NCI-H1694 treated with DMSO at 0.1 percent for 48 hours (cell line): ENCODE measurements around the gene STOML3.
A peak's percentile ranks its signal among the peaks of the same experiment; 100 is the strongest.
"Not testable (repeated sequence)": the region's sequence is repeated elsewhere in the genome, so short reads cannot be mapped to it uniquely, and the experiment has no call there.

Experiments used
- DNase-seq: peaks from one replicate; lab custom pipeline; 2025; lab: John Stamatoyannopoulos, UW

Gene STOML3

DNA sequence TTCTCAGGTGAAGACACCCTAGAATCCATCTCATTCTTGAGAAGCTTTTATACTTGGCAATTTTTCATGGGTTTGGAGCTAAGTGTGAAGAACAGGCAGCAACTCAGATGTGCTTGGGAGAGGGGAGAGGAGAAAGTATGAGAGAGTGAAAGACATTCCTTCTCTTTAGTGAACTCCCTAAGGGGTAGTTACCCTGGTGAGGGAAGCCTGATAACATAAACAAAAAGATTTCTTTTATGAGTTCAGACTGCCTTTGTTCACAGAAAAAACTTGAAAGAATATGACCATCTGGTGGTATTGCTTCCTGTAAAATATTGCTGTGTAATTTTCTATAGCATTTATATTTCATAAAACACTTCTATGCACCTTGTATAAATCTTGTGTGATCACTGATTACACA, at the start of gene STOML3:
Gene STOML3 (minus strand): TSS at position 139 of the 400 bp plus-strand sequence. CDS start 110 bp downstream, at position 29.
- DNase-seq, result no peak

- DNase-seq, result no peak
Observed at GRCh38 chr13:39040206-39040605, 49.6 kb upstream of the STOML3 start.

- DNase-seq, result no peak
Observed at GRCh38 chr13:39039041-39039440, 48.4 kb upstream of the STOML3 start.

GRCh38 chr13:39038569-39039030, 48.0 kb upstream of the STOML3 start:
- no peak for DNase-seq

DNA sequence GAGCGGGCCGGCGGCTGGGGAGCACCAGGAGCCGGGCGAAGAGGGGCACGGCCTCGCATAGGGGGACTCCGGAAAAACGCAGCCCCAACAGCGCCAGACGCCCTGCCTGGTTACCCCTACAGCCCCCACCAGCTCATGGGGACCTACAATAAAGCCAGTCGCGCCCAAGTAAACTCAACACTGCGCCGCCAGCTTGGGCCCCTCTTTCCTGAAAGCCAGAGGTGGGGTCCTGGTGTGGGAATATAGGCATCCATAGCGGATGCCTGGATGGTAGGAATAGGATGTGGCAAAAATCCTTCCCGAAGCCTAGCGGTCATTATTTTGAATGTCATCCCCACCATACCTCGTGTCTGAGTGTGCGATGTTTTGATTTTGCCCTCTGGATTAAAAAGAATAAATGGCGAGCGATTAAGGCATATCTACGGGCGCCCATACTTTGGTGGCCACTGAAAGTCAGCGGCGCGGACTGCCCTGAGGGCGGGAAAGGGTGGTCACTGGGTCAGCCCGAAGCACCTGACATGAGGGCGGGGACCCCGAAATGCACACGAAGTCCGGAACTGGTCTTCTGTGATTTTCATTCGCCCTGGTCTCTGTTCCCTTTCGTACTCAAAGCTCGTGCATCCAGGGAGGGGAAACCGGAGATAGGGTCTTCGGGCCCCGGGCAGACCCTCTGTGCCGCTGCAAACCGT, 47.4 kb upstream of the STOML3 start, which contains the start of the genes NHLRC3 and PROSER1:
Gene NHLRC3 (plus strand): TSS at position 577 of the 689 bp plus-strand sequence. CDS start 184 bp downstream, outside the sequence.
Gene PROSER1 (minus strand): TSS at position 210 of the 689 bp plus-strand sequence. CDS start 847 bp downstream, outside the sequence.
- peak; percentile 88 for DNase-seq

GRCh38 chr13:39037410-39037879, 46.8 kb upstream of the STOML3 start:
- DNase-seq, result no peak

GRCh38 chr13:39036212-39036611, 45.6 kb upstream of the STOML3 start:
- DNase-seq, result no peak

DNA sequence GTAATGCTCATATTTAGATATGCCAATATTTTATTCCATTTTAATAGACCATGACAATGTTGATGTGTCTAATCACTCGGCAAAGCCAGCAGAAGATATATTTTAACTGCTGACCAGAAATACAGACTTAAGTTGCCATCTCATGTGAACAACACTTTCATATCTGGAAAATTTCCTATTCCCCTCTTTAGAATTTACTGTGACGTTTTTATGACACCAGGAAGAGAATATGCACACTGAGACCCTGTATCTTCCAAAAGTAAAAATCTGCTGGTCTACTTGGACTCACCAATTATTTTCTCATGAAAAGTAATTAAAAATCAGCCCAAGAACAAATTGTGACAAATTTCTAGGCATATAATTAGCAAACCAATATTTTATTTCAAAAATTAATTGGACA, 45.2 kb upstream of the STOML3 start:
- DNase-seq, result no peak

DNA sequence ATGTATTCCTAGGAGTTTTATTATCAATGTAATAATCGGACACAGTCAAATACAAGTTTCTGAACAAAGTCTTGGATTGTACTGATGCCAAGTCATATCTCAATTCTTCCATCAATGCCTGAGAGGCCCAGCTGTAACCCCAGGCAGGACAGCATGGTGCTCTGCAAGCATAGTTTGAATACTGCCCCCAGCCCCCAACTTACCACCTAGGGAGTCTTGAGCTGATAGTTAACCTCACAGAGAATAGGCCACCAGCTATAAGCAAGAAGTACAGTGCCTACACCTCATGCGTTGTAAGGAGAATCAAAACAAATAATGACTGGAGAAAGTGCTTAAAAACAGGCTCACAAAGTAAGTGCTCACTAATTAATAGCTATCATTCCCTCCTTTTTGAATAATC, 44.6 kb upstream of the STOML3 start:
- no peak for DNase-seq

DNA sequence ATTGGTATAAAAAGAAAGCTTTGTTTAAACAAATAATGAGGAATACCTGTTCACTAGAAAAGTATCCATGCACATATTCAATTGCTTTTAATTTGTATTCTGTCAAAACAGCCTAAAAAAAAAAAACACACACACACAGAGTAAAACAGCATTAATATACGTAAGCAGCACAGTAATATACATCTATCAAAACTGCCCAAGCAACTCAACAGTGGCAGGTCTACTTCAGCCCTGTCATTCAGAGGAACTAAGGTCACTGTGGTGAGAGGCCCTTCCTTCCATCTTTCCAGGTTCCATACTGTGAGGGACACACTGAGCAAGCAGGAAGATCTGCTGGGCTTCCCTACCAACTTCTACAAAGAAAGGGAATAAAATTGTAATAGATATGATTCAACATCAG, 43.5 kb upstream of the STOML3 start:
- no peak for DNase-seq

- DNase-seq, result no peak
Observed at GRCh38 chr13:39032150-39032549, 41.5 kb upstream of the STOML3 start.

DNA sequence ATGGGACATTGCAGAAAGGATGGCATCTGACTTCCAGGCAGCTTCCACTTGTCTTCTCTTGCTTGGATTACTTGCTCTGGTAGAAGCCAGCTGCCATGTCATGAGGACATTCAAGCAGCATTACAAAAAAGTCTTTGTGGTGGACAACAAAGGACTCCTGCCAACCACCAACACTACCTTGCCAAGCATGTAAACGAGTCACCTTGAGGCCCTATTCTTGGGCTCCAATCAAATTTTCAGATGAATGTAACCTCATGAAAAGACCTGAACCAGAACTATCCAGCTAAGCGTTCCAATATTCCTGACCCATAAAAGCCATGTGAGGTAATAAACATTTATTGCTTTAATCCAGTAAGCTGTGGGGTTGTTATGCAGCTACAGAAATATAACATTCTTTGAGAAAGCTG, 34.8 kb upstream of the STOML3 start:
- no peak for DNase-seq

- no peak for DNase-seq
Observed at GRCh38 chr13:39023761-39024160, 33.1 kb upstream of the STOML3 start.

GRCh38 chr13:39023316-39023715, 32.7 kb upstream of the STOML3 start:
- no peak for DNase-seq

GRCh38 chr13:39020853-39021462, 30.3 kb upstream of the STOML3 start:
- no peak for DNase-seq

DNA sequence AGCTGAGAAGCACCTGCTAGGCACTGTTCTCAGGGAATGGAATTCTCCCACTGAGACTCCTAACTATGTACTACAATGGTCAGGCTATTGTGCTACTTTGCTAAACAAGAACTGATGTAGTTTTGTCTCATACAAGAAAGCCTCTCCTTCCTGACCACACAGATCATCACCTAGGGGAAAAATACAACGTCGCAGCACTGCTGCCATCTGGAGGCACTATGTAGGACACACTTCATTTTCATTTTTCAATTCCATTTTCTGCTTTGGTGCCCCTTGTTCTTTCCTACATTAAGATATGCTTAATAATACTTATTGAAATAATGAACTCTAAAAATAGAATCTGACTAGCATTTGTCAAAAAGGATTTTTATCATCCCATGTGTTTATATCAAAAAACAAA, 26.2 kb upstream of the STOML3 start:
- peak; percentile 27 for DNase-seq

- DNase-seq, result peak; percentile 35
Observed at GRCh38 chr13:39016087-39016486, 25.5 kb upstream of the STOML3 start.

- no peak for DNase-seq
Observed at GRCh38 chr13:39013462-39013861, 22.8 kb upstream of the STOML3 start.

DNA sequence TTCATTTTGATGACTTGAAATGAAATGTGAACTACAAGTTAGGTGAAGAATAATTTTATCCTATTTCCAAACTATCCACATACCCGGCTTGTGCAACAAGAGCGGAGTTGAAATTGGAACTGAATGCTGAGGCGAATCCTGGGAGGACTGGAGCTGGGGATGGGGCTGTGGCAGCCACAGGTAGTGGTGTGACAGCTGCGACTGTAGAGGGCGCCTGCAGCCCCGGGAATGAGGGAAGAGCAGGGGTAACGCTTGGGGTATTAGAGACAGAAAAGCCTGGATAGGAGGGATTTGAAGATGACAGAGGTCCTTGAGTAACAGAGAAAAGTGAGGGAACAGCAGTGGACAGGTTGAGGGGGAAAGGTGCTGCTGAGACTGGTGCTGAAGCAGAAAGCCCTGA, 22.0 kb upstream of the STOML3 start:
- no peak for DNase-seq

GRCh38 chr13:39006371-39007111, 15.9 kb upstream of the STOML3 start:
- DNase-seq, result not testable (repeated sequence)

DNA sequence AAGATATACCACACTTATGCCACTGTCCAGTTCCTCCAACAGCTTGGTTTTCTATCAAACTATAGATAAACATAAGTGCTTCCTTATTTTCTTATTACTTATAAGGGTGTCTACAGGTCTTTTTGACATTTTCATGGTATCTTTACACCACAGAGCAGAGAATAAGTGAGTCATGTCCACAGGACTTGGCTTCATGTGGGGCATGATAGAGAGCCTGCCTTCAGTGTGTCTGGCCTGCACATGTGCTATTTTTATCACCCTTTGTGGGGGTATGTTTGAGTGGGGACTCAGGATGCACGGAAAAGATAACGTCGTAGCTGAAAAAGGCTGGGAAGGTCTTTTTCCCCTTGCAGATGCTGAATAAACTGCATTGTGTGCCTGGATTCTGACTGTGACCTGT, 8.1 kb upstream of the STOML3 start:
- no peak for DNase-seq

- DNase-seq, result no peak
Observed at GRCh38 chr13:38993381-38993780, 2.8 kb upstream of the STOML3 start.

GRCh38 chr13:38981096-38981495, 9.5 kb downstream of the STOML3 start:
- no peak for DNase-seq
